HEK293T (cell line): ENCODE measurements around the gene PCDHA6.
A peak's percentile ranks its signal among the peaks of the same experiment; 100 is the strongest.
"Not testable (repeated sequence)": the region's sequence is repeated elsewhere in the genome, so short reads cannot be mapped to it uniquely, and the experiment has no call there.

Source experiments
- CTCF ChIA-PET: fragments of 350-600 bp; formaldehyde crosslinking; extraction: SDS; loops from one replicate; lab custom pipeline; 2021; ENCODE audit warnings: antibody characterized with exemption, inconsistent platforms; lab: Yijun Ruan, JAX
- POLR2A ChIA-PET: fragments of 350-600 bp; formaldehyde crosslinking; extraction: SDS; loops from one replicate; lab custom pipeline; 2020; ENCODE audit warnings: antibody characterized with exemption, inconsistent platforms; lab: Yijun Ruan, JAX
- DNase-seq: peaks from one replicate; pipeline ENCODE4 v3.0.0; 2012; ENCODE audit warnings: mixed read lengths; ENCODE audit errors: extremely low spot score
- ARNT ChIP-seq: fragments of 450-650 bp; IDR thresholded peaks from 2 replicates; pipeline ENCODE4 v1.6.1; 2017; ENCODE audit warnings: mild to moderate bottlenecking
- BHLHE40 ChIP-seq: fragments of 450-650 bp; IDR thresholded peaks from 2 replicates; pipeline ENCODE4 v1.6.1; 2016; ENCODE audit warnings: mild to moderate bottlenecking, moderate library complexity, borderline replicate concordance
- CTBP1 ChIP-seq: fragments of 450-650 bp; IDR thresholded peaks from 2 replicates; pipeline ENCODE4 v1.6.1; 2016; ENCODE audit warnings: borderline replicate concordance
- ELF4 ChIP-seq: fragments of 450-650 bp; IDR thresholded peaks from 2 replicates; pipeline ENCODE4 v1.6.1; 2017; ENCODE audit warnings: antibody characterized with exemption
- FOXA1 ChIP-seq: fragments of 450-650 bp; IDR thresholded peaks from 2 replicates; pipeline ENCODE4 v1.6.1; 2016; ENCODE audit warnings: mild to moderate bottlenecking
- FOXK2 ChIP-seq: fragments of 450-650 bp; IDR thresholded peaks from 2 replicates; pipeline ENCODE4 v1.6.1; 2016; ENCODE audit warnings: mild to moderate bottlenecking
- FOXM1 ChIP-seq: fragments of 450-650 bp; IDR thresholded peaks from 2 replicates; pipeline ENCODE4 v1.6.1; 2017; ENCODE audit warnings: mild to moderate bottlenecking, borderline replicate concordance
- HDGF ChIP-seq: fragments of 450-650 bp; IDR thresholded peaks from 2 replicates; pipeline ENCODE4 v1.6.1; 2017; ENCODE audit warnings: antibody characterized with exemption, borderline replicate concordance
- L3MBTL2 ChIP-seq: fragments of 450-650 bp; conservative IDR thresholded peaks from 2 replicates; pipeline ENCODE4 v1.6.1; 2016; ENCODE audit warnings: mild to moderate bottlenecking
- LEF1 ChIP-seq: fragments of 450-650 bp; IDR thresholded peaks from 2 replicates; pipeline ENCODE4 v1.6.1; 2017; ENCODE audit warnings: mild to moderate bottlenecking, borderline replicate concordance
- NFRKB ChIP-seq: fragments of 450-650 bp; IDR thresholded peaks from 2 replicates; pipeline ENCODE4 v1.6.1; 2016; ENCODE audit warnings: mild to moderate bottlenecking, moderate library complexity
- PKNOX1 ChIP-seq: fragments of 450-650 bp; IDR thresholded peaks from 2 replicates; pipeline ENCODE4 v1.6.1; 2016
- SP1 ChIP-seq: fragments of 450-650 bp; IDR thresholded peaks from 2 replicates; pipeline ENCODE4 v1.6.1; 2017
- SUZ12 ChIP-seq: fragments of 450-650 bp; IDR thresholded peaks from 2 replicates; pipeline ENCODE4 v1.6.1; 2016; ENCODE audit warnings: mild to moderate bottlenecking
- TARDBP ChIP-seq: fragments of 450-650 bp; IDR thresholded peaks from 2 replicates; pipeline ENCODE4 v1.6.1; 2016
- ZNF384 ChIP-seq: fragments of 450-650 bp; IDR thresholded peaks from 2 replicates; pipeline ENCODE4 v1.6.1; 2016

The PCDHA6 gene

GRCh38 chr5:140827704-140828361, at the start of gene PCDHA6:
Gene PCDHA6, plus strand, starts transcription at chr5:140827960. Its CDS starts 132 bp downstream, at chr5:140828092.
- DNase-seq: no peak
- ChIA-PET CTCF (interaction anchor here (0.6 kb wide), 1 partner anchor 708 kb away, joined by 3 read pairs; no protein-coding TSS in a partner anchor), POLR2A (no interaction called here)
- TF ChIP-seq BHLHE40 (no peak), LEF1 (no peak), FOXK2 (no peak)

- DNase-seq: no peak
- TF ChIP-seq BHLHE40 (no peak), L3MBTL2 (no peak), PKNOX1 (no peak), HDGF (no peak), ARNT (no peak), SUZ12 (no peak), NFRKB (no peak), TARDBP (no peak), ELF4 (no peak), ZNF384 (no peak), SP1 (no peak), FOXM1 (no peak), FOXK2 (no peak), LEF1 (no peak), FOXA1 (no peak), CTBP1 (no peak)
- CTCF ChIA-PET: no interaction called here
- POLR2A ChIA-PET: no interaction called here
Observed at GRCh38 chr5:140780512-140780911, 47.2 kb upstream of the PCDHA6 start.

GRCh38 chr5:140785905-140786686, 41.7 kb upstream of the PCDHA6 start, which contains the start of gene PCDHA1:
Gene PCDHA1, plus strand, starts transcription at chr5:140786140.
- CTCF ChIA-PET: interaction anchor here (0.5 to 1.8 kb wide), 3 partner anchors 56 to 336 kb away, joined by 3 to 5 read pairs (median 3); partner anchors contain the start of gene PCDHA11
- POLR2A ChIA-PET: no interaction called here
- TF ChIP-seq FOXK2: no peak
- peak; percentile 36; the same call in 1 of the 2 replicates for TF ChIP-seq PKNOX1
- TF ChIP-seq LEF1: no peak
- TF ChIP-seq ZNF384: no peak
- peak; percentile 9 for DNase-seq

GRCh38 chr5:140787422-140787821, 40.3 kb upstream of the PCDHA6 start:
- CTCF ChIA-PET, DNase-seq, POLR2A ChIA-PET: not testable (repeated sequence)

GRCh38 chr5:140787849-140788504, 39.8 kb upstream of the PCDHA6 start:
- POLR2A ChIA-PET, CTCF ChIA-PET, DNase-seq: not testable (repeated sequence)

GRCh38 chr5:140791089-140791488, 36.7 kb upstream of the PCDHA6 start:
- ChIA-PET CTCF (no interaction called here), POLR2A (no interaction called here)
- TF ChIP-seq TARDBP (no peak), ZNF384 (no peak), PKNOX1 (no peak)
- no peak for DNase-seq

GRCh38 chr5:140794595-140795258, 33.0 kb upstream of the PCDHA6 start, which contains the start of gene PCDHA2:
Gene PCDHA2, plus strand, starts transcription at chr5:140794852.
- ChIA-PET POLR2A (no interaction called here), CTCF (no interaction called here)
- TF ChIP-seq LEF1 (no peak), SP1 (no peak), HDGF (no peak), TARDBP (no peak), PKNOX1 (no peak), NFRKB (no peak), ZNF384 (no peak), FOXK2 (no peak), ARNT (no peak), FOXM1 (no peak), SUZ12 (no peak), BHLHE40 (no peak), ELF4 (no peak), CTBP1 (no peak), FOXA1 (no peak), L3MBTL2 (no peak)
- no peak for DNase-seq
